Measurements from ENCODE around the gene SLC13A4.
"Not testable (repeated sequence)": the region's sequence is repeated elsewhere in the genome, so short reads cannot be mapped to it uniquely, and the experiment has no call there.

SLC13A4 gene

GRCh38 chr7:135743907-135744731, 16.1 kb upstream of the SLC13A4 start:
- Histone ChIP-seq H3K9ac (ENCODE audit: low read length) (no peak overlapping the region), H3K27me3 (ENCODE audit: low read depth, low read length) (peaks cover 18% of the 10 kb centered on the region; the same call in 1 of the 2 replicates), H3K27ac (ENCODE audit: low read length) (no peak overlapping the region), H3K79me2 (ENCODE audit: low read length) (no peaks in the 10 kb centered on the region), H3K4me1 (ENCODE audit: low read length) (no peaks in the 10 kb centered on the region), H3K36me3 (replicated peaks; ENCODE audit: low read depth, low read length) (no peaks in the 10 kb centered on the region), H3K9me3 (ENCODE audit: insufficient read depth, low read length) (no peaks in the 10 kb centered on the region), H2AFZ (ENCODE audit: low read depth, low read length) (no peak overlapping the region), H3K4me3 (ENCODE audit: low read length) (no peak overlapping the region), H4K20me1 (ENCODE audit: insufficient read depth, low read length) (no peaks in the 10 kb centered on the region), H3K4me2 (ENCODE audit: low read length) (no peak overlapping the region)
- TF ChIP-seq EZH2phosphoT487 (IDR thresholded peaks at IDR 0.05; ENCODE audit: low read depth) (no peak), CTCF (IDR thresholded peaks at IDR 0.05; ENCODE audit: low read depth, low read length) (no peak)

- Histone ChIP-seq H3K27ac (ENCODE audit: low read length) (no peak overlapping the region), H3K36me3 (replicated peaks; ENCODE audit: low read depth, low read length) (no peaks in the 10 kb centered on the region), H3K4me3 (ENCODE audit: low read length) (no peak overlapping the region), H3K4me2 (ENCODE audit: low read length) (no peak overlapping the region), H3K4me1 (ENCODE audit: low read length) (no peaks in the 10 kb centered on the region), H3K9ac (ENCODE audit: low read length) (no peak overlapping the region), H3K27me3 (ENCODE audit: low read depth, low read length) (peaks cover 15% of the 10 kb centered on the region; the same call in 1 of the 2 replicates), H3K9me3 (ENCODE audit: insufficient read depth, low read length) (no peaks in the 10 kb centered on the region), H3K79me2 (ENCODE audit: low read length) (no peaks in the 10 kb centered on the region), H4K20me1 (ENCODE audit: insufficient read depth, low read length) (no peaks in the 10 kb centered on the region), H2AFZ (ENCODE audit: low read depth, low read length) (no peak overlapping the region)
- TF ChIP-seq EZH2phosphoT487 (IDR thresholded peaks at IDR 0.05; ENCODE audit: low read depth) (no peak), CTCF (IDR thresholded peaks at IDR 0.05; ENCODE audit: low read depth, low read length) (no peak)
Observed at GRCh38 chr7:135742371-135742770, 14.4 kb upstream of the SLC13A4 start.

- Histone ChIP-seq H3K27ac (ENCODE audit: low read length) (no peak overlapping the region), H3K36me3 (replicated peaks; ENCODE audit: low read depth, low read length) (no peaks in the 10 kb centered on the region), H3K79me2 (ENCODE audit: low read length) (no peaks in the 10 kb centered on the region), H3K4me1 (ENCODE audit: low read length) (no peaks in the 10 kb centered on the region), H3K27me3 (ENCODE audit: low read depth, low read length) (peaks cover 15% of the 10 kb centered on the region; the same call in 1 of the 2 replicates), H3K4me2 (ENCODE audit: low read length) (no peak overlapping the region), H3K9ac (ENCODE audit: low read length) (no peak overlapping the region), H3K4me3 (ENCODE audit: low read length) (no peak overlapping the region), H3K9me3 (ENCODE audit: insufficient read depth, low read length) (no peaks in the 10 kb centered on the region), H4K20me1 (ENCODE audit: insufficient read depth, low read length) (no peaks in the 10 kb centered on the region), H2AFZ (ENCODE audit: low read depth, low read length) (no peak overlapping the region)
- TF ChIP-seq EZH2phosphoT487 (IDR thresholded peaks at IDR 0.05; ENCODE audit: low read depth) (no peak), CTCF (IDR thresholded peaks at IDR 0.05; ENCODE audit: low read depth, low read length) (no peak)
Observed at GRCh38 chr7:135741905-135742304, 13.9 kb upstream of the SLC13A4 start.

- Histone ChIP-seq H2AFZ (ENCODE audit: low read depth, low read length) (no peak overlapping the region), H3K79me2 (ENCODE audit: low read length) (no peaks in the 10 kb centered on the region)
- TF ChIP-seq CTCF (IDR thresholded peaks at IDR 0.05; ENCODE audit: low read depth, low read length), result no peak
- TF ChIP-seq EZH2phosphoT487 (IDR thresholded peaks at IDR 0.05; ENCODE audit: low read depth), result no peak
Observed at GRCh38 chr7:135740889-135741288, 12.9 kb upstream of the SLC13A4 start.

GRCh38 chr7:135737306-135737647, 9.3 kb upstream of the SLC13A4 start:
- H3K27ac ChIP-seq (ENCODE audit: low read length); H3K27me3 ChIP-seq (ENCODE audit: low read depth, low read length); H3K4me1 ChIP-seq (ENCODE audit: low read length); H3K9me3 ChIP-seq (ENCODE audit: insufficient read depth, low read length); H3K36me3 ChIP-seq (replicated peaks; ENCODE audit: low read depth, low read length); H3K79me2 ChIP-seq (ENCODE audit: low read length); H3K4me2 ChIP-seq (ENCODE audit: low read length); H2AFZ ChIP-seq (ENCODE audit: low read depth, low read length); H4K20me1 ChIP-seq (ENCODE audit: insufficient read depth, low read length); H3K4me3 ChIP-seq (ENCODE audit: low read length); H3K9ac ChIP-seq (ENCODE audit: low read length): not testable (repeated sequence)

More at GRCh38 chr7:135740889-135741288, 12.9 kb upstream of the SLC13A4 start:
- H3K4me1 ChIP-seq (ENCODE audit: low read length), result no peaks in the 10 kb centered on the region
- H3K9me3 ChIP-seq (ENCODE audit: insufficient read depth, low read length), result no peaks in the 10 kb centered on the region
- no peak overlapping the region for H3K27ac ChIP-seq (ENCODE audit: low read length)
- H4K20me1 ChIP-seq (ENCODE audit: insufficient read depth, low read length), result no peaks in the 10 kb centered on the region
- no peak overlapping the region for H3K4me3 ChIP-seq (ENCODE audit: low read length)
- no peak overlapping the region for H3K9ac ChIP-seq (ENCODE audit: low read length)
- H3K4me2 ChIP-seq (ENCODE audit: low read length), result no peak overlapping the region
- peaks cover 15% of the 10 kb centered on the region; the same call in 1 of the 2 replicates for H3K27me3 ChIP-seq (ENCODE audit: low read depth, low read length)
- H3K36me3 ChIP-seq (replicated peaks; ENCODE audit: low read depth, low read length), result no peaks in the 10 kb centered on the region

Data from OCI-LY3 (cell line).